ENCODE data around the gene TIMM22. TPM values are rescaled to one million over a fixed set of nuclear protein-coding genes. Genes with fewer than 3 reads are reported as not detected.

TIMM22 gene
- total and polyA plus RNA-seq, 2 of the 13 experiments (the other 11 are each of a cell fraction or from before 2014, with no cell fraction given) = 6.2 to 15.5 TPM

DNA sequence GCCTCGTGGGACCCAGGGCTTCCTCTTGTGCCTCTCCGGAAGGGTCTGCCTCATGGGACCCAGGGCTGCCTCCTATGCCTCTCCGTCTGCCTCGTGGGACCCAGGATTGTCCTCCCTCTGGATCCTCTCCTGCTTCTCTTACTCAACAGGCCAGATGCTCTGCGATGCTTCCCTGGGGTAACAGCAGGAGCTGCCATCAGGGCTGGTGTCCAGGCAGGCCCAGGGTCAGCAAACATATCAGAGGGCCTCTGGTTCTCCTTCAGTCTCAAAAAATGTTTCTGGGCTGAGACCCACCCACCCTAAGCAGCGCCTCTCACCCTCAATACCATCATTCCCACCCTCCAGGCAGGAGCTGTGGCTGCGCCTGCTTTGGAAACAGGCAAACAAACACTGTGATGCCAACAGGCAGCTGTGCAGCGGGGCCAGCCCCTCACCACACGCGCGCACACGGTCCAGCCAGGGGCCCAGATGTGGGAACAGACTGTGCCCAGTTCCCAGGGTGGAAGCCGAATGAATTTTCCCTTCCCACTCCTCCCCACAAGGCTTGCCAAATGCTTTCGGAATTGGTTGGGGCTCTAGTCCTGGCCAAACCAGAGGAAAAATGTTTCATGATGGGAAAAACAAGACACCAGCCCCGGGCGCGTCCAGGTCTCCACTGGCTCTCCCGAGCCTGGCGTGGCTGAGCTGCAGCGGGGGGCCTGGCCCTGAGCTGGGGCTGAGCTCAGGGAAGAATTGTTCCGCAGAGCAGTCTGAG is 11.3 kb downstream of the TIMM22 start:
- Histone ChIP-seq H2AFZ (ENCODE audit: low read length) (no peak overlapping the region), H3K4me3 (replicated peaks in 1 of 3; ENCODE audit: insufficient read depth in 1 of 3, low read depth in 2 of 3, low read length in 3 of 3) (no peak overlapping the region), H3K4me2 (ENCODE audit: low read depth, low read length) (no peak overlapping the region), H4K20me1 (ENCODE audit: insufficient read depth, low read length) (no peaks in the 10 kb centered on the region), H3K27me3 (ENCODE audit: control insufficient read depth in 1 of 2, insufficient read depth in 2 of 2, low read length in 2 of 2) (no peaks in the 10 kb centered on the region), H3K79me2 (ENCODE audit: insufficient read depth, low read length) (no peaks in the 10 kb centered on the region), H3K9me3 (ENCODE audit: low read length) (no peaks in the 10 kb centered on the region), H3K4me1 (ENCODE audit: insufficient read depth, low read length) (peaks cover 6% of the 10 kb centered on the region; the same call in 1 of the 2 replicates), H3K9ac (ENCODE audit: insufficient read depth, low read depth, low read length) (no peak overlapping the region), H3K36me3 (replicated peaks in 1 of 2; ENCODE audit: control insufficient read depth in 1 of 2, insufficient read depth in 2 of 2, low read length in 2 of 2) (peaks cover 0 to 2% of the 10 kb centered on the region in 2 experiments; a peak in 3 of 5 replicates), H3K27ac (ENCODE audit: extremely low read length, insufficient read depth, low read length) (no peak overlapping the region)
- FAIRE-seq = no peak
- in situ Hi-C loops (cut with HindIII; ENCODE audit: extremely low pct_ligation_motif_present, low pct_unique_long_range_greater_than_20kb) = no loop called here
- no peak for DNase-seq (ENCODE audit: low spot score)
- TF ChIP-seq NONO (IDR thresholded peaks at IDR 0.05) (no peak), NONO (CRISPR knock-in tag; conservative IDR thresholded peaks at IDR 0.05) (no peak), AGO2 (optimal IDR thresholded peaks at IDR 0.05; ENCODE audit: low read depth, low read length) (peak; percentile 20), ZNF180 (CRISPR knock-in tag; IDR thresholded peaks at IDR 0.05; ENCODE audit: borderline replicate concordance, low read depth) (no peak), SOX6 (IDR thresholded peaks at IDR 0.05) (no peak), SOX6 (CRISPR knock-in tag; IDR thresholded peaks at IDR 0.05) (no peak)
- no TSS peak for BruUV-seq (replicated peaks)
- intact Hi-C loops (cut with micrococcal nuclease; ENCODE audit: unreplicated experiment) = no loop called here
- 94% methylated on average over 21 of the region's 21 CpGs for WGBS (ENCODE audit: low lambda C conversion rate)
- no peak for ATAC-seq
- CTCF ChIA-PET (ENCODE audit: low intra/inter-chr PET ratio, low total read pairs) = no interaction called here
- POLR2A ChIA-PET = no interaction called here

DNA sequence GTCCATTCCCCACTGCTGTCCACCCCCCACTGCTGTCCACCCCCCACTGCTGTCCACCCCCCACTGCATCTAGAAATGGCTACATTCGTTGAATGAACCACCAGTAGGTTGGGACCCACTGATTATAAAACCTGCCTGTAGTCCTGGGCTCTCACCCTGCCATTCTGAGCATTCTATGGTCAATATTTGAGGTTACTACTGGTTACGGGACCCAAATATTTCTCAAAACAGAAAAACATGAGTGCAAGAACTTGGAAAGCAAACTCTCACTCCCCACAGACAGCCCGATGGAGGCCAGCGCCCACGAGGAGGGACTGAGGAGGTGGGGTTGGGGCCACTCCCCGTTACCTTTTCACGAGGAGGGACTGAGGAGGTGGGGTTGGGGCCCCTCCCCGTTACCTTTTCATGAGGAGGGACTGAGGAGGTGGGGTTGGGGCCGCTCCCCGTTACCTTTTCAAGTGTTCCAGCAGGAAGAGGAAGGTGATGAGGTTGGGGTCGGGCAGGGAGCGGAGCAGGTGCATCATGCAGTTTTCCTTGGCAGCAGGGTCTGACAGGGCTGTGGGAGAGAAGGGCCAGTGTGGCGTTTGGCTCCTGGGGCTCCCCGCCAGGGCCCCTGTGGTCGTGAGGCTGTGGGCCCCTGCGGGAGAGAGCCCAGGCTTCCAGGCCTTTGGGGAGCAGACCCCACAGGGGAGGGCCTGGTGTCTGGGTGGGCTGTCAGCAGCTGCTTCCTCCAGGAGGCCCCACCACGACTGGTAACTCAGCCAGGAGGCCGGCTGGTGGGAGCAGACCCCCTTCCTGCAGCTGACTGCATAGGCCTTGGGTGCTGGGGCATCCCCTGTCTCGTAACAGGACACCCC is 12.5 kb downstream of the TIMM22 start:
- no peak overlapping the region for H3K4me3 ChIP-seq (replicated peaks in 1 of 3; ENCODE audit: insufficient read depth in 1 of 3, low read depth in 2 of 3, low read length in 3 of 3)
- in situ Hi-C loops (cut with HindIII; ENCODE audit: extremely low pct_ligation_motif_present, low pct_unique_long_range_greater_than_20kb) (no loop called here), intact Hi-C loops (cut with micrococcal nuclease; ENCODE audit: unreplicated experiment) (no loop called here)
- 79% methylated on average over 12 of the region's 19 CpGs for WGBS (ENCODE audit: low lambda C conversion rate)
- H3K79me2 ChIP-seq (ENCODE audit: insufficient read depth, low read length) = no peaks in the 10 kb centered on the region
- no peaks in the 10 kb centered on the region for H3K4me1 ChIP-seq (ENCODE audit: insufficient read depth, low read length)
- FAIRE-seq (no peak), DNase-seq (ENCODE audit: low spot score) (no peak), ATAC-seq (no peak)
- no peak overlapping the region for H3K4me2 ChIP-seq (ENCODE audit: low read depth, low read length)
- no peak overlapping the region for H3K9ac ChIP-seq (ENCODE audit: insufficient read depth, low read depth, low read length)
- H2AFZ ChIP-seq (ENCODE audit: low read length) = no peak overlapping the region
- CTCF ChIA-PET (ENCODE audit: low intra/inter-chr PET ratio, low total read pairs) = no interaction called here
- POLR2A ChIA-PET = no interaction called here
- H3K9me3 ChIP-seq (ENCODE audit: low read length) = no peaks in the 10 kb centered on the region
- H4K20me1 ChIP-seq (ENCODE audit: insufficient read depth, low read length) = no peaks in the 10 kb centered on the region
- H3K36me3 ChIP-seq (replicated peaks in 1 of 2; ENCODE audit: control insufficient read depth in 1 of 2, insufficient read depth in 2 of 2, low read length in 2 of 2) = peaks cover 0 to 2% of the 10 kb centered on the region in 2 experiments; a peak in 3 of 5 replicates
- BruUV-seq (replicated peaks) = no TSS peak
- TF ChIP-seq ZNF333 (CRISPR knock-in tag; IDR thresholded peaks at IDR 0.05; ENCODE audit: borderline replicate concordance) (no peak), CC2D1A (CRISPR knock-in tag; IDR thresholded peaks at IDR 0.05) (no peak), ZNF136 (CRISPR knock-in tag; IDR thresholded peaks at IDR 0.05; ENCODE audit: low read depth) (no peak), ZNF138 (CRISPR knock-in tag; IDR thresholded peaks at IDR 0.05; ENCODE audit: low read depth) (no peak)
- TF ChIP-seq, protein P1, sequence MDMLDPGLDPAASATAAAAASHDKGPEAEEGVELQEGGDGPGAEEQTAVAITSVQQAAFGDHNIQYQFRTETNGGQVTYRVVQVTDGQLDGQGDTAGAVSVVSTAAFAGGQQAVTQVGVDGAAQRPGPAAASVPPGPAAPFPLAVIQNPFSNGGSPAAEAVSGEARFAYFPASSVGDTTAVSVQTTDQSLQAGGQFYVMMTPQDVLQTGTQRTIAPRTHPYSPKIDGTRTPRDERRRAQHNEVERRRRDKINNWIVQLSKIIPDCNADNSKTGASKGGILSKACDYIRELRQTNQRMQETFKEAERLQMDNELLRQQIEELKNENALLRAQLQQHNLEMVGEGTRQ (IDR thresholded peaks at IDR 0.05; ENCODE audit: low read depth, low read length) = no peak
- TF ChIP-seq, protein P1 (CRISPR knock-in tag; IDR thresholded peaks at IDR 0.05; ENCODE audit: borderline replicate concordance) = no peak
- TF ChIP-seq, protein P2, sequence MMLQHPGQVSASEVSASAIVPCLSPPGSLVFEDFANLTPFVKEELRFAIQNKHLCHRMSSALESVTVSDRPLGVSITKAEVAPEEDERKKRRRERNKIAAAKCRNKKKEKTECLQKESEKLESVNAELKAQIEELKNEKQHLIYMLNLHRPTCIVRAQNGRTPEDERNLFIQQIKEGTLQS (CRISPR knock-in tag; IDR thresholded peaks at IDR 0.05) = no peak
- H3K27ac ChIP-seq (ENCODE audit: extremely low read length, insufficient read depth, low read length) = no peak overlapping the region
- no peaks in the 10 kb centered on the region for H3K27me3 ChIP-seq (ENCODE audit: control insufficient read depth in 1 of 2, insufficient read depth in 2 of 2, low read length in 2 of 2)
